B cell (primary cell): ENCODE results near the gene OR6S1. TPM values are rescaled to one million over a fixed set of nuclear protein-coding genes. Genes with fewer than 3 reads are reported as not detected.

ENCODE experiments used
- ATAC-seq: fragments of 200-7000 bp; cut with Tn5 transposase; one replicate; pipeline ENCODE4 v1.10.0; 2021; ENCODE audit warnings: low read depth, mild to moderate bottlenecking, moderate number of reproducible peaks, moderate library complexity
- CTCF ChIA-PET: fragments of 350-600 bp; sonication (Branson Sonifier 250); formaldehyde crosslinking; loops from one replicate; lab custom pipeline; 2021; ENCODE audit warnings: antibody characterized with exemption, inconsistent platforms; lab: Charles Lee
- POLR2A ChIA-PET: fragments of 350-600 bp; sonication (Branson Sonifier 250); formaldehyde crosslinking; loops from one replicate; lab custom pipeline; 2021; ENCODE audit warnings: antibody characterized with exemption; lab: Charles Lee
- DNase-seq: peaks from one replicate; pipeline ENCODE4 v3.0.0; 2013
- H2AFZ ChIP-seq: 2 replicates; pipeline ENCODE4 v1.6.1; 2012; ENCODE audit warnings: mild to moderate bottlenecking, low read depth, low read length; ENCODE audit not compliant: insufficient read depth, poor library complexity, severe bottlenecking
- H3K27ac ChIP-seq, 2 donors: 1 replicate in 1 of 2; 2 replicates in 1 of 2; pipeline ENCODE4 v1.5.1; 2012 to 2013; ENCODE audit warnings: low read length in 2 of 2, mild to moderate bottlenecking in 2 of 2, moderate library complexity in 1 of 2
- H3K27me3 ChIP-seq, 4 experiments: fragments of 200-600 bp in 1 of 4; sonication (generic) in 1 of 4; replicated peaks in 1 of 4; 1 replicate in 2 of 4; 2 replicates in 2 of 4; pipeline versions ENCODE4 v1.6.1 to v1.7.0; 2013 to 2016; ENCODE audit warnings: low read length in 3 of 4, mild to moderate bottlenecking in 2 of 4, mixed read lengths in 1 of 4, moderate library complexity in 1 of 4; ENCODE audit not compliant: insufficient read depth in 4 of 4, control insufficient read depth in 3 of 4; ENCODE audit errors: control extremely low read depth in 1 of 4
- H3K36me3 ChIP-seq, 2 experiments: replicated peaks in 1 of 2; 1 replicate in 1 of 2; 2 replicates in 1 of 2; pipeline versions ENCODE4 v1.6.1 to v1.7.1; 2013; ENCODE audit warnings: low read length in 1 of 2; ENCODE audit not compliant: insufficient read depth in 2 of 2, control insufficient read depth in 1 of 2; ENCODE audit errors: control extremely low read depth in 1 of 2, extremely low read depth in 1 of 2
- H3K4me1 ChIP-seq, 2 donors: fragments of 200-600 bp in 1 of 2; sonication (generic) in 1 of 2; 1 replicate in 1 of 2; 2 replicates in 1 of 2; pipeline versions ENCODE4 v1.5.1 to v1.6.1; 2013 to 2017; ENCODE audit warnings: low read length in 2 of 2; ENCODE audit not compliant: control insufficient read depth in 2 of 2, insufficient read depth in 2 of 2
- H3K4me2 ChIP-seq: replicated peaks from 2 replicates; pipeline ENCODE3; 2012; ENCODE audit warnings: mild to moderate bottlenecking, low read depth, low read length; ENCODE audit not compliant: poor library complexity, severe bottlenecking
- H3K4me3 ChIP-seq, 5 experiments: fragments of 200-600 bp in 1 of 5; sonication (generic) in 1 of 5; 1 replicate in 3 of 5; 2 replicates in 2 of 5; pipeline versions ENCODE4 v1.5.1 to v1.7.0; 2011 to 2016; ENCODE audit warnings: low read length in 4 of 5, mild to moderate bottlenecking in 4 of 5, low read depth in 2 of 5, control low read depth in 1 of 5, moderate library complexity in 1 of 5; ENCODE audit not compliant: insufficient read depth in 1 of 5; ENCODE audit errors: control extremely low read depth in 1 of 5, extremely low read depth in 1 of 5
- H3K79me2 ChIP-seq: fragments of 200-600 bp; sonication (generic); one replicate; pipeline ENCODE4 v1.6.0; 2016; ENCODE audit warnings: low read length; ENCODE audit not compliant: control insufficient read depth, insufficient read depth
- H3K9ac ChIP-seq: fragments of 200-600 bp; sonication (generic); 2 replicates; pipeline ENCODE4 v1.6.1; 2017; ENCODE audit warnings: mild to moderate bottlenecking, low read length, moderate library complexity
- H3K9me3 ChIP-seq, 3 donors: one replicate each; pipeline versions ENCODE4 v1.6.1 to v1.7.1; 2013; ENCODE audit warnings: low read length in 2 of 3; ENCODE audit not compliant: control insufficient read depth in 2 of 3, insufficient read depth in 1 of 3; ENCODE audit errors: control extremely low read depth in 1 of 3
- H4K20me1 ChIP-seq: 2 replicates; pipeline ENCODE4 v1.6.0; 2012; ENCODE audit warnings: mild to moderate bottlenecking, low read length; ENCODE audit not compliant: insufficient read depth, control insufficient read depth, poor library complexity, severe bottlenecking
- H3K27ac Mint-ChIP-seq: one replicate; pipeline ENCODE4 v1.8.0; 2021; ENCODE audit warnings: mixed read lengths
- H3K27me3 Mint-ChIP-seq: one replicate; pipeline ENCODE4 v1.8.0; 2021; ENCODE audit warnings: mixed read lengths
- H3K4me1 Mint-ChIP-seq: one replicate; pipeline ENCODE4 v1.8.0; 2021; ENCODE audit warnings: mixed read lengths
- H3K4me3 Mint-ChIP-seq: one replicate; pipeline ENCODE4 v1.8.0; 2021; ENCODE audit warnings: mixed read lengths
- H3K9me3 Mint-ChIP-seq: one replicate; pipeline ENCODE4 v1.8.0; 2022; ENCODE audit warnings: mixed read lengths; ENCODE audit not compliant: insufficient read depth
- CTCF ChIP-seq: fragments of 200-600 bp; IDR thresholded peaks from one replicate; pipeline ENCODE4 v1.8.0; 2022; ENCODE audit warnings: antibody characterized with exemption, mild to moderate bottlenecking
- EZH2 ChIP-seq: IDR thresholded peaks from 2 replicates; pipeline ENCODE4 v1.6.1; 2012; ENCODE audit warnings: borderline replicate concordance, low read depth, mild to moderate bottlenecking, moderate library complexity, low read length; ENCODE audit not compliant: insufficient read depth, poor library complexity, severe bottlenecking
- WGBS: methylation state at CpG from one replicate; pipeline ENCODE4 v1.1.5; 2013; ENCODE audit warnings: missing lambda C conversion rate; ENCODE audit not compliant: insufficient coverage; 5-methylcytosine and 5-hydroxymethylcytosine counted together
- intact Hi-C: fragments of 100-400 bp; cut with micrococcal nuclease; formaldehyde crosslinking; loops from one replicate; pipeline ENCODE4 v1.10.0; 2022
- polyA plus RNA-seq: library from polyadenylated mRNA; depleted of rRNA; stranded (reverse); fragments of >200 nt; gene quantifications from 2 replicates; pipeline ENCODE4 v1.2.3, GENCODE V29; 2012
- small RNA-seq: library from RNA; depleted of rRNA; stranded (forward); fragments of <200 nt; gene quantifications from one replicate; pipeline ENCODE3, GENCODE V24; 2012; ENCODE audit warnings: low replicate concordance, low read depth; ENCODE audit not compliant: insufficient read length
- total RNA-seq, 2 donors: library from RNA; stranded (reverse); fragments of 120-200 nt in 1 of 2; gene quantifications; 1 replicate in 1 of 2; 2 replicates in 1 of 2; pipeline versions ENCODE4 v1.2.3 to v1.2.4, GENCODE V29; 2013 to 2022

OR6S1 gene
- total and polyA plus RNA-seq, 2 donors (not counting 1 experiment from before 2014, with no cell fraction given) = 0.16 TPM; not detected in 1

DNA sequence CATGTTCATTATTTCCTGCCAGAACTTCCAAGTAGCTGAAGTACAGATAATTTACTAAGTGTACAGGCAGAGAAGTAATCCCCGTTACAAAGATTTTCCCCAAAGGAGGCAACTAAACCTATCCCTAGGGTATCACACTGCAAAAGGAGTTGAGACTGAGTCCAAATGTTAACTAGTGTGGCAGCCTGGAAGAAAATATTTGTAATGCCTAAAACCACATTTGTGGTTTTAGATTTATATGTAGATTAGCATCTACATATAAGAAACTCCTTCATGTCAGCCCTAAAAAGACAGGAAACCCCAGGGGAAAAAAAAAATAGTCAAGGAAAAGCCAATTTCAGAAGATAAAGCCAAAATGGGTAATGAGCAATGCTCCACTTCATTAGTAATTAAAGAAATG, 48.9 kb downstream of the OR6S1 start:
- no peaks in the 10 kb centered on the region for H3K79me2 ChIP-seq
- no peak overlapping the region for H3K9ac ChIP-seq
- H3K4me3 ChIP-seq = no peak overlapping the region
- WGBS = no CpG with 5 or more reads among the region's 1 CpG
- H3K9me3 ChIP-seq = no peaks in the 10 kb centered on the region
- ChIA-PET CTCF (no interaction called here), POLR2A (no interaction called here)
- H3K27me3 ChIP-seq = peaks cover 0 to 2% (median 0%) of the 10 kb centered on the region in 4 experiments
- H3K4me1 ChIP-seq = no peaks in the 10 kb centered on the region
- intact Hi-C loops = no loop called here
- no peaks in the 10 kb centered on the region for H4K20me1 ChIP-seq
- no peaks in the 10 kb centered on the region for H3K36me3 ChIP-seq
- ATAC-seq (no peak), DNase-seq (no peak)
- TF ChIP-seq EZH2 = no peak
- TF ChIP-seq CTCF = no peak
- no peak overlapping the region for H3K27ac ChIP-seq
- H3K4me1 Mint-ChIP-seq = no peaks in the 10 kb centered on the region
- H3K27me3 Mint-ChIP-seq = peaks cover 27% of the 10 kb centered on the region
- H3K9me3 Mint-ChIP-seq = no peaks in the 10 kb centered on the region
- H3K27ac Mint-ChIP-seq = no peak overlapping the region
- H3K4me3 Mint-ChIP-seq = no peak overlapping the region
- no peak overlapping the region for H2AFZ ChIP-seq
- H3K4me2 ChIP-seq = no peak overlapping the region

DNA sequence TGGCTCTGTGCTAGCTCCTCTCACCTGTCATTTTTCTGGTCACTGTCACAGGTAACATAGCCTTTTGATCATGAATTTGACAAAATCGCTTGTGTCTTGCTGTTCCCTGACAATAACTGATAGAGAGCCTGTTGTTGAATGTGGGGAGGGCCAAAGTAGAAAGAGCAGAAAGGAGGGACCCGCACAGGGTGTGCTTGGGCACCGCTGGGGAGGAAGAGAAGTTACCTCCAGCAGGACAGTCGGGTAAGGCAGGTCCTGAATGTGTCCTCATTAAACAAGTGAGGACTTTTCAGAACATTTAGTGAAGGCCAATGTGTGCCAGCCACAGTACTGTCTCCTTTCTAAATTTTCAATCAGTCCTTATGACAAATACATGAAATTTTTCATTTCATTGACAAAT, 50.3 kb downstream of the OR6S1 start, which contains the start of gene RNASE12:
RNASE12 (minus strand) TSS at position 142 of the 400 bp plus-strand sequence. CDS start 653 bp downstream, outside the sequence.
- ChIA-PET CTCF (no interaction called here), POLR2A (no interaction called here)
- DNase-seq (no peak), ATAC-seq (no peak)
- H3K4me2 ChIP-seq = no peak within 1 kb of the TSS
- H3K27ac ChIP-seq = no peak within 1 kb of the TSS
- H2AFZ ChIP-seq = no peak within 1 kb of the TSS
- 100% methylated on average over 2 of the region's 4 CpGs for WGBS
- H3K36me3 ChIP-seq = no peaks in the 10 kb centered on the region
- intact Hi-C loops = no loop called here
- TF ChIP-seq CTCF = no peak
- TF ChIP-seq EZH2 = no peak
- no peaks in the 10 kb centered on the region for H3K9me3 Mint-ChIP-seq
- H3K4me1 ChIP-seq = no peaks in the 10 kb centered on the region
- no peak within 1 kb of the TSS for H3K27ac Mint-ChIP-seq
- peaks cover 27% of the 10 kb centered on the region for H3K27me3 Mint-ChIP-seq
- peaks cover 0 to 4% (median 0%) of the 10 kb centered on the region in 4 experiments for H3K27me3 ChIP-seq
- H3K4me3 ChIP-seq = no peak within 1 kb of the TSS
- no peak within 1 kb of the TSS for H3K4me3 Mint-ChIP-seq
- H3K9ac ChIP-seq = no peak within 1 kb of the TSS
- no peaks in the 10 kb centered on the region for H3K4me1 Mint-ChIP-seq
- H3K79me2 ChIP-seq = no peaks in the 10 kb centered on the region
- H3K9me3 ChIP-seq = no peaks in the 10 kb centered on the region
- no peaks in the 10 kb centered on the region for H4K20me1 ChIP-seq

Small RNA genes lying within 50 kb of the gene (small RNA-seq; reads per million reads assigned to genes)
- not detected for gene RF00019

Other genes starting within 250 kb of the OR6S1 start
- gene TEP1, start 228.2 kb downstream of the OR6S1 start, total RNA-seq = 123 and 143 TPM in 2 replicates
- gene TEP1, start 228.2 kb downstream of the OR6S1 start, polyA plus RNA-seq = 67.3 and 69.9 TPM in 2 replicates
- 0.20 and 0.27 TPM in 2 replicates for gene KLHL33, start 205.5 kb downstream of the OR6S1 start, total RNA-seq
- 0.25 and 0.36 TPM in 2 replicates for gene KLHL33, start 205.5 kb downstream of the OR6S1 start, polyA plus RNA-seq
- gene OSGEP, start 186.9 kb downstream of the OR6S1 start, total RNA-seq = 115 and 117 TPM in 2 replicates
- 156 and 274 TPM in 2 replicates for gene OSGEP, start 186.9 kb downstream of the OR6S1 start, polyA plus RNA-seq
- gene APEX1, start 186.5 kb downstream of the OR6S1 start, total RNA-seq = 103 and 111 TPM in 2 replicates
- 169 and 251 TPM in 2 replicates for gene APEX1, start 186.5 kb downstream of the OR6S1 start, polyA plus RNA-seq
- 97.5 and 101 TPM in 2 replicates for gene PIP4P1, start 180.3 kb downstream of the OR6S1 start, total RNA-seq
- 183 and 284 TPM in 2 replicates for gene PIP4P1, start 180.3 kb downstream of the OR6S1 start, polyA plus RNA-seq
- gene PNP, start 172.3 kb downstream of the OR6S1 start, total RNA-seq = 38.9 and 42.0 TPM in 2 replicates
- gene PNP, start 172.3 kb downstream of the OR6S1 start, polyA plus RNA-seq = 93.0 and 119 TPM in 2 replicates
- 1.2 and 1.7 TPM in 2 replicates for gene RNASE10, start 136.2 kb downstream of the OR6S1 start, total RNA-seq
- 0.10 TPM in 1 of 2 replicates, not detected in the other for gene RNASE10, start 136.2 kb downstream of the OR6S1 start, polyA plus RNA-seq
- not detected in 2 replicates for gene RNASE9, start 80.6 kb downstream of the OR6S1 start, total RNA-seq
- not detected in 2 replicates for gene RNASE9, start 80.6 kb downstream of the OR6S1 start, polyA plus RNA-seq
- gene RNASE11, start 53.7 kb downstream of the OR6S1 start, total RNA-seq = not detected in 2 replicates
- not detected in 2 replicates for gene RNASE11, start 53.7 kb downstream of the OR6S1 start, polyA plus RNA-seq
- gene RNASE12, start 50.3 kb downstream of the OR6S1 start, total RNA-seq = not detected in 2 replicates
- not detected in 2 replicates for gene RNASE12, start 50.3 kb downstream of the OR6S1 start, polyA plus RNA-seq
- 0.49 and 1.8 TPM in 2 replicates for gene RNASE4, start 42.9 kb upstream of the OR6S1 start, total RNA-seq
- gene RNASE4, start 42.9 kb upstream of the OR6S1 start, polyA plus RNA-seq = 1.2 and 1.8 TPM in 2 replicates
- gene ANG, start 47.1 kb upstream of the OR6S1 start, total RNA-seq = 1.7 and 2.3 TPM in 2 replicates
- 0.82 and 2.0 TPM in 2 replicates for gene ANG, start 47.1 kb upstream of the OR6S1 start, polyA plus RNA-seq
- not detected in 2 replicates for gene EDDM3A, start 104.2 kb upstream of the OR6S1 start, total RNA-seq
- gene EDDM3A, start 104.2 kb upstream of the OR6S1 start, polyA plus RNA-seq = 0.26 TPM in 1 of 2 replicates, not detected in the other
- gene EDDM3B, start 126.7 kb upstream of the OR6S1 start, total RNA-seq = not detected in 2 replicates
- not detected in 2 replicates for gene EDDM3B, start 126.7 kb upstream of the OR6S1 start, polyA plus RNA-seq
- gene RNASE6, start 139.6 kb upstream of the OR6S1 start, total RNA-seq = 53.2 and 60.2 TPM in 2 replicates
- gene RNASE6, start 139.6 kb upstream of the OR6S1 start, polyA plus RNA-seq = 37.2 and 56.6 TPM in 2 replicates
- 0.81 TPM in 1 of 2 replicates, not detected in the other for gene RNASE1, start 161.2 kb upstream of the OR6S1 start, total RNA-seq
- gene RNASE1, start 161.2 kb upstream of the OR6S1 start, polyA plus RNA-seq = 0.25 and 1.5 TPM in 2 replicates
- gene RNASE3, start 249.7 kb upstream of the OR6S1 start, total RNA-seq = not detected in 2 replicates
- gene RNASE3, start 249.7 kb upstream of the OR6S1 start, polyA plus RNA-seq = not detected in 2 replicates